K562 (cell line): ENCODE data around the gene MRFAP1. TPM values are rescaled to one million over a fixed set of nuclear protein-coding genes. Genes with fewer than 3 reads are reported as not detected.
A peak's percentile ranks its signal among the peaks of the same experiment; 100 is the strongest.

Experiments
- CCNT2 ChIP-seq: IDR thresholded peaks from 2 replicates; pipeline ENCODE4 v1.6.1; 2011; ENCODE audit warnings: borderline replicate concordance, low read depth, mild to moderate bottlenecking, moderate library complexity, mixed read lengths, low read length; ENCODE audit not compliant: insufficient read length; ENCODE audit errors: extremely low read depth
- IRF2 ChIP-seq: sonication (generic); formaldehyde crosslinking; IDR thresholded peaks from 2 replicates; pipeline ENCODE4 v1.8.1; 2022; ENCODE audit warnings: mild to moderate bottlenecking, missing genetic modification reagents
- MXI1 ChIP-seq: IDR thresholded peaks from 2 replicates; pipeline ENCODE4 v1.6.1; 2011; ENCODE audit warnings: low read depth, mild to moderate bottlenecking, improper control_type of control experiment, low read length
- REST ChIP-seq, 2 experiments: fragments of 450-650 bp; formaldehyde crosslinking in 1 of 2; IDR thresholded peaks; 2 replicates each; pipeline versions ENCODE4 v1.4.0 to v1.6.1; 2014 to 2020; ENCODE audit warnings: mild to moderate bottlenecking in 2 of 2, borderline replicate concordance in 1 of 2, low read depth in 1 of 2
- SETDB1 ChIP-seq: IDR thresholded peaks from one replicate; pipeline ENCODE4 v1.6.1; 2012; ENCODE audit warnings: low read length, control low read depth, inconsistent platforms
- SMARCA4 ChIP-seq: fragments of 450-650 bp; IDR thresholded peaks from 2 replicates; pipeline ENCODE4 v1.6.1; 2016
- SNIP1 ChIP-seq: fragments of 450-650 bp; IDR thresholded peaks from 2 replicates; pipeline ENCODE4 v1.7.1; 2017; ENCODE audit warnings: low read depth, mild to moderate bottlenecking
- TEAD4 ChIP-seq, 2 experiments: sonication (generic) in 1 of 2; formaldehyde crosslinking in 1 of 2; IDR thresholded peaks; 2 replicates each; pipeline versions ENCODE4 v1.6.1 to v1.8.0; 2012 to 2022; ENCODE audit warnings: borderline replicate concordance in 1 of 2, inconsistent platforms in 1 of 2, low read length in 1 of 2, mild to moderate bottlenecking in 1 of 2, missing genetic modification reagents in 1 of 2
- THRAP3 ChIP-seq: fragments of 450-650 bp; IDR thresholded peaks from 2 replicates; pipeline ENCODE4 v1.6.1; 2016; ENCODE audit warnings: mild to moderate bottlenecking, inconsistent platforms, borderline replicate concordance
- ZFPM2 ChIP-seq: fragments of 250-450 bp; sonication (Bioruptor Pico); IDR thresholded peaks from 2 replicates; pipeline ENCODE4 v1.5.1; 2022; ENCODE audit warnings: mild to moderate bottlenecking
- ZNF512 ChIP-seq: IDR thresholded peaks from 2 replicates; pipeline ENCODE4 v1.6.1; 2016; ENCODE audit warnings: missing genetic modification characterization, missing compliant biosample characterization
- ZNF780A ChIP-seq: fragments of 250-450 bp; sonication (Bioruptor Pico); IDR thresholded peaks from 2 replicates; pipeline ENCODE4 v1.5.0; 2021; ENCODE audit warnings: mild to moderate bottlenecking
- polyA plus RNA-seq, 8 experiments: library from polyadenylated mRNA; depleted of rRNA in 4 of 8; stranded (reverse) in 5 of 8; unstranded in 3 of 8; fragments of >200 nt; fragmentation: Nextera tagmentation in 2 of 8; fragmentation: Illumina TruSeq in 1 of 8; extraction: Ambion mirVana in 2 of 8; extraction: Trizol in 1 of 8; gene quantifications; 2 replicates each; pipeline versions ENCODE4 v1.2.1 to v1.2.3, GENCODE V29; 2011 to 2014; ENCODE audit warnings: inconsistent platforms in 1 of 8, missing spikeins in 1 of 8
- total RNA-seq, 7 experiments: library from RNA; depleted of rRNA in 6 of 7; stranded (reverse); fragments of >200 nt in 6 of 7; fragmentation: Illumina TruSeq in 2 of 7; extraction: Trizol in 2 of 7; gene quantifications; 2 replicates each; pipeline versions ENCODE4 v1.2.1 to v1.2.3, GENCODE V29; 2011 to 2021; ENCODE audit warnings: low replicate concordance in 1 of 7

MRFAP1 gene
- total and polyA plus RNA-seq, 9 of the 15 experiments (the other 6 are each of a cell fraction or from before 2014, with no cell fraction given), result 46.0 to 270 (median 151) TPM

- TF ChIP-seq REST (IDR thresholded peaks at IDR 0.05; ENCODE audit: borderline replicate concordance), result no peak
- peak; percentile 25; the same call in 1 of the 2 replicates for TF ChIP-seq REST (CRISPR knock-in tag; IDR thresholded peaks at IDR 0.05; ENCODE audit: low read depth)
- peak; percentile 64 for TF ChIP-seq TEAD4 (IDR thresholded peaks at IDR 0.05; ENCODE audit: low read length)
- peak; percentile 15; the same call in 1 of the 2 replicates for TF ChIP-seq TEAD4 (CRISPR knock-in tag; IDR thresholded peaks at IDR 0.05; ENCODE audit: borderline replicate concordance)
- TF ChIP-seq THRAP3, result no peak
- no peak for TF ChIP-seq SETDB1
- TF ChIP-seq IRF2 (CRISPR knock-in tag), result no peak
- TF ChIP-seq CCNT2, result peak; percentile 92
- no peak; the same call in 1 of the 2 replicates for TF ChIP-seq SNIP1
- TF ChIP-seq ZNF512 (tag), result no peak
- TF ChIP-seq MXI1, result no peak
- no peak for TF ChIP-seq SMARCA4
- TF ChIP-seq ZNF780A (CRISPR knock-in tag), result no peak
- no peak for TF ChIP-seq ZFPM2 (CRISPR knock-in tag)
These were observed at the start of gene MRFAP1 (continued) for GRCh38 chr4:6640292-6641163.
